ENCODE data around the gene SASS6.

Gene SASS6

GRCh38 chr1:100038660-100039287 is 94.0 kb downstream of the SASS6 start:
- FAIRE-seq = no peak
- TF ChIP-seq TAF1 (IDR thresholded peaks at IDR 0.05; ENCODE audit: borderline replicate concordance, low read depth, low read length) = no peak
- TF ChIP-seq POLR2AphosphoS5 (IDR thresholded peaks at IDR 0.05; ENCODE audit: low read depth, low read length) = no peak
- TF ChIP-seq POLR2A (IDR thresholded peaks at IDR 0.05; ENCODE audit: low read depth, low read length) = no peak
- peak; percentile 40 for DNase-seq (ENCODE audit: insufficient read length)

- DNase-seq (ENCODE audit: insufficient read length) = peak; percentile 76
- TF ChIP-seq TAF1 (IDR thresholded peaks at IDR 0.05; ENCODE audit: borderline replicate concordance, low read depth, low read length) (peak; percentile 96), POLR2AphosphoS5 (IDR thresholded peaks at IDR 0.05; ENCODE audit: low read depth, low read length) (peak; percentile 91), POLR2A (IDR thresholded peaks at IDR 0.05; ENCODE audit: low read depth, low read length) (peak; percentile 97)
- FAIRE-seq = peak; percentile 100
Observed at GRCh38 chr1:100037927-100038659, 94.6 kb downstream of the SASS6 start.

DNA sequence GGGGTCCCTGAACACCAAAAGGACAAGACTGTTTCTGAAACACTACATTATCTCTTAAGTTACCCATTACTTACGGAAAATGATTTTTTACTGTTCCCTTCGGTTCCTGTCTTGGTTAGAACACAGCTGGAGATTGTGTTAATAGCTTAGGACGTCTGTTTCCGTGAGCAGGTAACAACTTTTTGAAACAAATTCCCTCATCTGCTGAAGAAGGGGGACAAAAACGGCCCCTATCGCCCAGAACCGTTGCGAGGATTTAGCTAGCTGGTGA is 95.1 kb downstream of the SASS6 start:
- TF ChIP-seq POLR2AphosphoS5 (IDR thresholded peaks at IDR 0.05; ENCODE audit: low read depth, low read length) (no peak), TAF1 (IDR thresholded peaks at IDR 0.05; ENCODE audit: borderline replicate concordance, low read depth, low read length) (no peak), POLR2A (IDR thresholded peaks at IDR 0.05; ENCODE audit: low read depth, low read length) (no peak)
- FAIRE-seq (no peak), DNase-seq (ENCODE audit: insufficient read length) (no peak)

GRCh38 chr1:100036718-100037655 is 95.7 kb downstream of the SASS6 start:
- no peak for DNase-seq (ENCODE audit: insufficient read length)
- FAIRE-seq = peak; percentile 80

GRCh38 chr1:100035214-100035613 is 97.5 kb downstream of the SASS6 start:
- no peak for TF ChIP-seq TAF1 (IDR thresholded peaks at IDR 0.05; ENCODE audit: borderline replicate concordance, low read depth, low read length)
- TF ChIP-seq POLR2AphosphoS5 (IDR thresholded peaks at IDR 0.05; ENCODE audit: low read depth, low read length) = no peak
- no peak for TF ChIP-seq POLR2A (IDR thresholded peaks at IDR 0.05; ENCODE audit: low read depth, low read length)
- DNase-seq (ENCODE audit: insufficient read length) (no peak), FAIRE-seq (no peak)

More at GRCh38 chr1:100036718-100037655, 95.7 kb downstream of the SASS6 start:
- TF ChIP-seq POLR2A (IDR thresholded peaks at IDR 0.05; ENCODE audit: low read depth, low read length) (no peak), POLR2AphosphoS5 (IDR thresholded peaks at IDR 0.05; ENCODE audit: low read depth, low read length) (peak; percentile 34), TAF1 (IDR thresholded peaks at IDR 0.05; ENCODE audit: borderline replicate concordance, low read depth, low read length) (no peak)

- FAIRE-seq (no peak), DNase-seq (ENCODE audit: insufficient read length) (no peak)
Observed at GRCh38 chr1:100034470-100034869, 98.3 kb downstream of the SASS6 start.

More at GRCh38 chr1:100034470-100034869, 98.3 kb downstream of the SASS6 start:
- TF ChIP-seq TAF1 (IDR thresholded peaks at IDR 0.05; ENCODE audit: borderline replicate concordance, low read depth, low read length) (no peak), POLR2A (IDR thresholded peaks at IDR 0.05; ENCODE audit: low read depth, low read length) (no peak), POLR2AphosphoS5 (IDR thresholded peaks at IDR 0.05; ENCODE audit: low read depth, low read length) (no peak)
